ENCODE data around the gene DPP6.

Gene DPP6

GRCh38 chr7:154905146-154905545 is 852.9 kb downstream of the DPP6 start:
- DNase-seq = no peak

GRCh38 chr7:154905615-154906014 is 853.4 kb downstream of the DPP6 start:
- no peak for DNase-seq

- DNase-seq = no peak
Observed at GRCh38 chr7:154906201-154906600, 854.0 kb downstream of the DPP6 start.

- DNase-seq = no peak
Observed at GRCh38 chr7:154906736-154907355, 854.6 kb downstream of the DPP6 start.

GRCh38 chr7:154907651-154908620 is 855.7 kb downstream of the DPP6 start:
- DNase-seq = no peak

GRCh38 chr7:154909241-154910105 is 857.3 kb downstream of the DPP6 start:
- no peak for DNase-seq

- DNase-seq = no peak
Observed at GRCh38 chr7:154910125-154910524, 857.9 kb downstream of the DPP6 start.

- DNase-seq = no peak
Observed at GRCh38 chr7:154910977-154911376, 858.8 kb downstream of the DPP6 start.

GRCh38 chr7:154911411-154911810 is 859.2 kb downstream of the DPP6 start:
- DNase-seq = no peak

GRCh38 chr7:154911862-154912455 is 859.8 kb downstream of the DPP6 start:
- DNase-seq = no peak

- DNase-seq = no peak
Observed at GRCh38 chr7:154912871-154913637, 860.9 kb downstream of the DPP6 start.

GRCh38 chr7:154913638-154914307 is 861.6 kb downstream of the DPP6 start:
- peak; percentile 92 for DNase-seq

- no peak for DNase-seq
Observed at GRCh38 chr7:154914308-154914995, 862.3 kb downstream of the DPP6 start.

GRCh38 chr7:154914996-154915380 is 862.8 kb downstream of the DPP6 start:
- DNase-seq = no peak

- no peak for DNase-seq
Observed at GRCh38 chr7:154915600-154915999, 863.4 kb downstream of the DPP6 start.

GRCh38 chr7:154916381-154916780 is 864.2 kb downstream of the DPP6 start:
- no peak for DNase-seq

- DNase-seq = no peak
Observed at GRCh38 chr7:154916856-154917807, 864.9 kb downstream of the DPP6 start.

- DNase-seq = no peak
Observed at GRCh38 chr7:154917808-154918160, 865.6 kb downstream of the DPP6 start.

GRCh38 chr7:154918266-154918665 is 866.1 kb downstream of the DPP6 start:
- no peak for DNase-seq

- DNase-seq = no peak
Observed at GRCh38 chr7:154918741-154919140, 866.5 kb downstream of the DPP6 start.

All from CD4-positive, alpha-beta T cell treated with Interleukin-6 for 4 hours (primary cell).